SK-N-MC (cell line): ENCODE results near the gene AVPR2.

Source experiments
- EZH2 ChIP-seq: fragments of 200-600 bp; sonication (generic); IDR thresholded peaks from one replicate; pipeline ENCODE4 v1.6.1; 2017; ENCODE audit warnings: antibody characterized with exemption
- FOXP2 ChIP-seq: optimal IDR thresholded peaks from 2 replicates; pipeline ENCODE3; 2011; ENCODE audit warnings: mild to moderate bottlenecking, moderate library complexity; ENCODE audit not compliant: insufficient read depth; ENCODE audit errors: extremely low read length, control extremely low read depth
- POLR2AphosphoS5 ChIP-seq: IDR thresholded peaks from 2 replicates; pipeline ENCODE4 v1.6.1; 2012; ENCODE audit warnings: mild to moderate bottlenecking, low read depth, low read length, borderline replicate concordance

DNA sequence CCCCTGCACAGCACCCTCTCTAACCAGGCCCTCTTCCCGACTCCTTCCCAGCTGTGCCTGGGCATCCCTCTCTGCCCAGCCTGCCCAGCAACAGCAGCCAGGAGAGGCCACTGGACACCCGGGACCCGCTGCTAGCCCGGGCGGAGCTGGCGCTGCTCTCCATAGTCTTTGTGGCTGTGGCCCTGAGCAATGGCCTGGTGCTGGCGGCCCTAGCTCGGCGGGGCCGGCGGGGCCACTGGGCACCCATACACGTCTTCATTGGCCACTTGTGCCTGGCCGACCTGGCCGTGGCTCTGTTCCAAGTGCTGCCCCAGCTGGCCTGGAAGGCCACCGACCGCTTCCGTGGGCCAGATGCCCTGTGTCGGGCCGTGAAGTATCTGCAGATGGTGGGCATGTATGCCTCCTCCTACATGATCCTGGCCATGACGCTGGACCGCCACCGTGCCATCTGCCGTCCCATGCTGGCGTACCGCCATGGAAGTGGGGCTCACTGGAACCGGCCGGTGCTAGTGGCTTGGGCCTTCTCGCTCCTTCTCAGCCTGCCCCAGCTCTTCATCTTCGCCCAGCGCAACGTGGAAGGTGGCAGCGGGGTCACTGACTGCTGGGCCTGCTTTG, 1.1 kb downstream of the AVPR2 start:
- TF ChIP-seq POLR2AphosphoS5 (no peak), EZH2 (no peak), FOXP2 (no peak)
